Measurements from ENCODE around the gene TAF3. TPM values are rescaled to one million over a fixed set of nuclear protein-coding genes. Genes with fewer than 3 reads are reported as not detected.

TAF3 gene
- total and polyA plus RNA-seq, 2 donors (not counting 1 experiment from before 2014, with no cell fraction given): 7.0 to 20.1 TPM

DNA sequence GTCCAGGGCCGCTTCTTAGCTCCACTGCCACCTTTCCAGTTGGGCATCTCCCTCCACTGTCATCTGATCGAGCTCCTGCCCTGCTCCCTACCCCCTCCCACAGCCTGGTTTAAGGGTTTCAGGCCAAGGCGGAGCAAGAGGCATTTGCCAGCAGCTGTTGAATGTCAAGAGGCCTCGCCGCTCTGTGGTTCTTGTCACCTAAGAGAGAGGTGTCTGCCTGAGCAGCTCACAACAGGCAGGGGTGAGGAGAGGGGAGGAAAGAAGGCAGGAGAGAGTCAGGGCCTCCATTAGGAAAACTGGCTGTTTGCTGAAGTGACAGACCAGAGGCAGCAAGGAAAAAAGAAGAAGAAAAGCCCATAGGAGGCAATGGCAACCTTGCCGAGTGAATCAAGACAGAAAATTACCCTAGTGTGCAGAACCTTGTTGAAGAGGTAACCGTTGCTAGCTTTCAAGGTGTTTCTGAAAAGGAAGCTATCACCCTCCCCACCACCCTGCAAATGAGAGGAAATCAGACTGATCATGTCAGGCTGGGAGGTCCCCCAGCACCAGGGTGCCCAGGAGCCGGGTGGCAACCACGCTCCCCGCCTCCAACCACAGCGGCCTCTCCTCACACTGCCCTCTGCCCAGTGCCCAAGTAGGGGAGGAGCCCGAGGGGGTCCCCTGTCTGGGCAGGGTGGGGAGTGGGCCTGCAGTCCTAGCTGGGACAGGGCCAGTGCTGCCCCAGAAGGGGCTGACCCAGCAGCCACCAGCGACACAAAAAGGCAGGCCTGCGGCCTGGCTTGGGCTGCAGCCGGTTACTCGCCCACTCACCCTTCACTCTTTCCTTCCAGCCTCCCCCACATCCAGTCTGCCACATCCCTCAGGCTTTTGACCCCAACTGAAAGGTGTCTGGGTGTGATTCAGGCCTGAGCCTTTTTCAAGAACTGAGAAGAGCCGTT is 243.2 kb downstream of the TAF3 start:
- 48% methylated on average over 10 of the region's 17 CpGs for WGBS (ENCODE audit: insufficient coverage)
- peaks cover 0 to 3% (median 0%) of the 10 kb centered on the region in 3 donors for H3K9me3 ChIP-seq (ENCODE audit: control extremely low read depth in 1 of 3, control insufficient read depth in 2 of 3, insufficient read depth in 1 of 3, low read length in 2 of 3)
- intact Hi-C loops (cut with micrococcal nuclease): no loop called here
- Mint-ChIP-seq H3K4me1 (peaks cover 24% of the 10 kb centered on the region), H3K4me3 (peak overlapping the region; percentile 61), H3K9me3 (ENCODE audit: insufficient read depth) (no peaks in the 10 kb centered on the region), H3K27me3 (peaks cover 54% of the 10 kb centered on the region), H3K27ac (no peak overlapping the region)
- no peaks in the 10 kb centered on the region for H3K79me2 ChIP-seq (ENCODE audit: control insufficient read depth, insufficient read depth, low read length)
- peak overlapping the region; percentile 82 for H2AFZ ChIP-seq (ENCODE audit: insufficient read depth, low read depth, low read length, poor library complexity, severe bottlenecking)
- DNase-seq (no peak), ATAC-seq (ENCODE audit: low read depth) (no peak)
- no peaks in the 10 kb centered on the region for H4K20me1 ChIP-seq (ENCODE audit: control insufficient read depth, insufficient read depth, low read length, poor library complexity, severe bottlenecking)
- no peak overlapping the region for H3K4me3 ChIP-seq (ENCODE audit: control extremely low read depth in 1 of 5, extremely low read depth in 1 of 5, insufficient read depth in 1 of 5, low read depth in 2 of 5, low read length in 4 of 5)
- ChIA-PET CTCF (no interaction called here), POLR2A (no interaction called here)
- no peak overlapping the region for H3K27ac ChIP-seq (ENCODE audit: low read length in 2 of 2)
- no peaks in the 10 kb centered on the region for H3K36me3 ChIP-seq (replicated peaks in 1 of 2; ENCODE audit: control extremely low read depth in 1 of 2, control insufficient read depth in 1 of 2, extremely low read depth in 1 of 2, insufficient read depth in 2 of 2, low read length in 1 of 2)
- no peak overlapping the region for H3K9ac ChIP-seq (ENCODE audit: low read length)
- H3K27me3 ChIP-seq (replicated peaks in 1 of 4; ENCODE audit: control extremely low read depth in 1 of 4, control insufficient read depth in 3 of 4, insufficient read depth in 4 of 4, low read length in 3 of 4): peaks cover 0 to 41% (median 26%) of the 10 kb centered on the region in 4 experiments
- peaks cover 23 to 34% of the 10 kb centered on the region in 2 donors for H3K4me1 ChIP-seq (ENCODE audit: control insufficient read depth in 2 of 2, insufficient read depth in 2 of 2, low read length in 2 of 2)
- peak overlapping the region; percentile 77 for H3K4me2 ChIP-seq (replicated peaks; ENCODE audit: low read depth, low read length, poor library complexity, severe bottlenecking)
- TF ChIP-seq EZH2 (IDR thresholded peaks at IDR 0.05; ENCODE audit: borderline replicate concordance, insufficient read depth, low read depth, low read length, poor library complexity, severe bottlenecking): no peak
- TF ChIP-seq, protein P1, sequence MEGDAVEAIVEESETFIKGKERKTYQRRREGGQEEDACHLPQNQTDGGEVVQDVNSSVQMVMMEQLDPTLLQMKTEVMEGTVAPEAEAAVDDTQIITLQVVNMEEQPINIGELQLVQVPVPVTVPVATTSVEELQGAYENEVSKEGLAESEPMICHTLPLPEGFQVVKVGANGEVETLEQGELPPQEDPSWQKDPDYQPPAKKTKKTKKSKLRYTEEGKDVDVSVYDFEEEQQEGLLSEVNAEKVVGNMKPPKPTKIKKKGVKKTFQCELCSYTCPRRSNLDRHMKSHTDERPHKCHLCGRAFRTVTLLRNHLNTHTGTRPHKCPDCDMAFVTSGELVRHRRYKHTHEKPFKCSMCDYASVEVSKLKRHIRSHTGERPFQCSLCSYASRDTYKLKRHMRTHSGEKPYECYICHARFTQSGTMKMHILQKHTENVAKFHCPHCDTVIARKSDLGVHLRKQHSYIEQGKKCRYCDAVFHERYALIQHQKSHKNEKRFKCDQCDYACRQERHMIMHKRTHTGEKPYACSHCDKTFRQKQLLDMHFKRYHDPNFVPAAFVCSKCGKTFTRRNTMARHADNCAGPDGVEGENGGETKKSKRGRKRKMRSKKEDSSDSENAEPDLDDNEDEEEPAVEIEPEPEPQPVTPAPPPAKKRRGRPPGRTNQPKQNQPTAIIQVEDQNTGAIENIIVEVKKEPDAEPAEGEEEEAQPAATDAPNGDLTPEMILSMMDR (IDR thresholded peaks at IDR 0.05): no peak
